SU-DHL-6 (cell line): Measurements from ENCODE around the gene SRPK3.

Experiments used
- EZH2phosphoT487 ChIP-seq: fragments of 200-600 bp; sonication (generic), shearing (Covaris generic); conservative IDR thresholded peaks from 2 replicates; pipeline ENCODE4 v1.6.1; 2018; ENCODE audit warnings: mild to moderate bottlenecking, antibody characterized with exemption, low read length, moderate library complexity, mixed read lengths
- TF ChIP-seq, protein P1 (sequence below): fragments of 200-600 bp; sonication (generic); IDR thresholded peaks from one replicate; pipeline ENCODE4 v1.5.1; 2017; ENCODE audit warnings: antibody characterized with exemption, mild to moderate bottlenecking, low read length, moderate library complexity; ENCODE audit not compliant: insufficient read depth, poor library complexity, severe bottlenecking

- TF ChIP-seq, protein P1, sequence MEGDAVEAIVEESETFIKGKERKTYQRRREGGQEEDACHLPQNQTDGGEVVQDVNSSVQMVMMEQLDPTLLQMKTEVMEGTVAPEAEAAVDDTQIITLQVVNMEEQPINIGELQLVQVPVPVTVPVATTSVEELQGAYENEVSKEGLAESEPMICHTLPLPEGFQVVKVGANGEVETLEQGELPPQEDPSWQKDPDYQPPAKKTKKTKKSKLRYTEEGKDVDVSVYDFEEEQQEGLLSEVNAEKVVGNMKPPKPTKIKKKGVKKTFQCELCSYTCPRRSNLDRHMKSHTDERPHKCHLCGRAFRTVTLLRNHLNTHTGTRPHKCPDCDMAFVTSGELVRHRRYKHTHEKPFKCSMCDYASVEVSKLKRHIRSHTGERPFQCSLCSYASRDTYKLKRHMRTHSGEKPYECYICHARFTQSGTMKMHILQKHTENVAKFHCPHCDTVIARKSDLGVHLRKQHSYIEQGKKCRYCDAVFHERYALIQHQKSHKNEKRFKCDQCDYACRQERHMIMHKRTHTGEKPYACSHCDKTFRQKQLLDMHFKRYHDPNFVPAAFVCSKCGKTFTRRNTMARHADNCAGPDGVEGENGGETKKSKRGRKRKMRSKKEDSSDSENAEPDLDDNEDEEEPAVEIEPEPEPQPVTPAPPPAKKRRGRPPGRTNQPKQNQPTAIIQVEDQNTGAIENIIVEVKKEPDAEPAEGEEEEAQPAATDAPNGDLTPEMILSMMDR: no peak
- TF ChIP-seq EZH2phosphoT487: no peak
Measured at GRCh38 chrX:153818571-153819383, 37.9 kb downstream of the SRPK3 start.
